Panc1 (cell line): ENCODE results near the gene CEP131.

Experiments
- POLR2AphosphoS5 ChIP-seq: IDR thresholded peaks from 2 replicates; pipeline ENCODE4 v1.6.1; 2012; ENCODE audit warnings: mild to moderate bottlenecking, low read depth, low read length, moderate library complexity
- TCF7L2 ChIP-seq: IDR thresholded peaks from 2 replicates; pipeline ENCODE4 v1.6.1; 2011; ENCODE audit warnings: mild to moderate bottlenecking, low read depth, low read length, inconsistent platforms
- TF ChIP-seq, protein P1 (sequence below): fragments of 450-650 bp; IDR thresholded peaks from 2 replicates; pipeline ENCODE4 v1.5.1; 2017; ENCODE audit warnings: mild to moderate bottlenecking
- TF ChIP-seq, protein P2 (sequence below), 2 experiments: IDR thresholded peaks; 2 replicates each; pipeline ENCODE4 v1.6.1; 2011 to 2012; ENCODE audit warnings: low read depth in 2 of 2, control low read depth in 1 of 2, low read length in 1 of 2, mild to moderate bottlenecking in 1 of 2, moderate library complexity in 1 of 2; ENCODE audit not compliant: insufficient read depth in 1 of 2

DNA sequence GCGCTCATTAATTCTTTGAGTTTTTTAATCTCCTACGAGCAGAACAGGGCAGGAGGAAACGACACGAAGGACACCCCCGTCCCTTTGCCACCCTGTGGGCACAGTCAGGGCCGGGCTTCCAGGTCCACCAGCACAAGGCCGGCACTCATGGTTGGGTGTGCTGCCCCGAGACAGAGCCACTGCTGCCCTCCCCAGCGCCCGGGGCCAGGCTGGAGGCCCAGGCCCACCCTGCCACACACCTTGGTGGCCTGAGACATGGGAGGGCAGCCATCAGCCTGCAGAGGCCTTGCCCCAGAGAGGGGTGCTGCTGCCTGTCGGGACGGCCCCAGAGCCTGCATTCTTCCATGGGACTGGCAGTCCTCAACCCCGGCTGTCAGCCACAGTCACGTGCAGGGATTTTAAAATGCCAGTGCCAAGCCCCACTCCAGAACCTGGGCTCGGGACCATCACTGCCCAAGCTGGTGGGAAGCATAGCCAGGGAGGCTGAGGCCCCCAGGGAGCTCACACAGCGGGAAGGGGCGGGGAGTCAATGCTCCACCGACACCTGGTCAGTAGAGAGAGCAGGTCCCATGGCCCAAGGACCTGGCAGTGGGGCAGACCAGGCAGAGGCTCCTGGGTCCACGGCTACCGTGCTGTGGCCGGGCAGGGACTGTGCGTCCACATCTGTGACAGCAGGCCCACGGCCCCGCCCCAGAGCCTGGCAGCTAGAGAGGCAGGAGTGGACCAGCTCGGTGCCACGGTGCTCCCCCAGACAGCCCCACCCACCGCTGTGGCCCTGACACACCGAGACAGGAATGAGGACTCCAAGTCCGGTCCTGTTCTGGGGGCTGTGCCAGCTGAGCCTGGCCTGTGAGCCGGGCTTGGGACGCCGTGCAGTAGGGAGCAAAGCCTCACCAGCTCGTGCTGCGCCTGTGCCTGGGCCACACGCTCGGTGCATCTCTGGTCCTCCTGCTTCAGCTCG lies 27.5 kb downstream of the CEP131 start:
- TF ChIP-seq, protein P1, sequence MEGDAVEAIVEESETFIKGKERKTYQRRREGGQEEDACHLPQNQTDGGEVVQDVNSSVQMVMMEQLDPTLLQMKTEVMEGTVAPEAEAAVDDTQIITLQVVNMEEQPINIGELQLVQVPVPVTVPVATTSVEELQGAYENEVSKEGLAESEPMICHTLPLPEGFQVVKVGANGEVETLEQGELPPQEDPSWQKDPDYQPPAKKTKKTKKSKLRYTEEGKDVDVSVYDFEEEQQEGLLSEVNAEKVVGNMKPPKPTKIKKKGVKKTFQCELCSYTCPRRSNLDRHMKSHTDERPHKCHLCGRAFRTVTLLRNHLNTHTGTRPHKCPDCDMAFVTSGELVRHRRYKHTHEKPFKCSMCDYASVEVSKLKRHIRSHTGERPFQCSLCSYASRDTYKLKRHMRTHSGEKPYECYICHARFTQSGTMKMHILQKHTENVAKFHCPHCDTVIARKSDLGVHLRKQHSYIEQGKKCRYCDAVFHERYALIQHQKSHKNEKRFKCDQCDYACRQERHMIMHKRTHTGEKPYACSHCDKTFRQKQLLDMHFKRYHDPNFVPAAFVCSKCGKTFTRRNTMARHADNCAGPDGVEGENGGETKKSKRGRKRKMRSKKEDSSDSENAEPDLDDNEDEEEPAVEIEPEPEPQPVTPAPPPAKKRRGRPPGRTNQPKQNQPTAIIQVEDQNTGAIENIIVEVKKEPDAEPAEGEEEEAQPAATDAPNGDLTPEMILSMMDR: no peak
- TF ChIP-seq POLR2AphosphoS5 (no peak), TCF7L2 (no peak)
- TF ChIP-seq, protein P2, sequence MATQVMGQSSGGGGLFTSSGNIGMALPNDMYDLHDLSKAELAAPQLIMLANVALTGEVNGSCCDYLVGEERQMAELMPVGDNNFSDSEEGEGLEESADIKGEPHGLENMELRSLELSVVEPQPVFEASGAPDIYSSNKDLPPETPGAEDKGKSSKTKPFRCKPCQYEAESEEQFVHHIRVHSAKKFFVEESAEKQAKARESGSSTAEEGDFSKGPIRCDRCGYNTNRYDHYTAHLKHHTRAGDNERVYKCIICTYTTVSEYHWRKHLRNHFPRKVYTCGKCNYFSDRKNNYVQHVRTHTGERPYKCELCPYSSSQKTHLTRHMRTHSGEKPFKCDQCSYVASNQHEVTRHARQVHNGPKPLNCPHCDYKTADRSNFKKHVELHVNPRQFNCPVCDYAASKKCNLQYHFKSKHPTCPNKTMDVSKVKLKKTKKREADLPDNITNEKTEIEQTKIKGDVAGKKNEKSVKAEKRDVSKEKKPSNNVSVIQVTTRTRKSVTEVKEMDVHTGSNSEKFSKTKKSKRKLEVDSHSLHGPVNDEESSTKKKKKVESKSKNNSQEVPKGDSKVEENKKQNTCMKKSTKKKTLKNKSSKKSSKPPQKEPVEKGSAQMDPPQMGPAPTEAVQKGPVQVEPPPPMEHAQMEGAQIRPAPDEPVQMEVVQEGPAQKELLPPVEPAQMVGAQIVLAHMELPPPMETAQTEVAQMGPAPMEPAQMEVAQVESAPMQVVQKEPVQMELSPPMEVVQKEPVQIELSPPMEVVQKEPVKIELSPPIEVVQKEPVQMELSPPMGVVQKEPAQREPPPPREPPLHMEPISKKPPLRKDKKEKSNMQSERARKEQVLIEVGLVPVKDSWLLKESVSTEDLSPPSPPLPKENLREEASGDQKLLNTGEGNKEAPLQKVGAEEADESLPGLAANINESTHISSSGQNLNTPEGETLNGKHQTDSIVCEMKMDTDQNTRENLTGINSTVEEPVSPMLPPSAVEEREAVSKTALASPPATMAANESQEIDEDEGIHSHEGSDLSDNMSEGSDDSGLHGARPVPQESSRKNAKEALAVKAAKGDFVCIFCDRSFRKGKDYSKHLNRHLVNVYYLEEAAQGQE (IDR thresholded peaks at IDR 0.05; ENCODE audit: insufficient read depth in 1 of 2, low read depth in 2 of 2, low read length in 1 of 2): no peak
